GM12872 (cell line): ENCODE results near the gene BECN2.

Experiments used
- TF ChIP-seq, protein P1 (sequence below): IDR thresholded peaks from 3 replicates; pipeline ENCODE4 v1.5.1; 2011; ENCODE audit warnings: low read depth, mild to moderate bottlenecking, low read length, moderate library complexity; ENCODE audit not compliant: insufficient read depth

The BECN2 gene, protein sequence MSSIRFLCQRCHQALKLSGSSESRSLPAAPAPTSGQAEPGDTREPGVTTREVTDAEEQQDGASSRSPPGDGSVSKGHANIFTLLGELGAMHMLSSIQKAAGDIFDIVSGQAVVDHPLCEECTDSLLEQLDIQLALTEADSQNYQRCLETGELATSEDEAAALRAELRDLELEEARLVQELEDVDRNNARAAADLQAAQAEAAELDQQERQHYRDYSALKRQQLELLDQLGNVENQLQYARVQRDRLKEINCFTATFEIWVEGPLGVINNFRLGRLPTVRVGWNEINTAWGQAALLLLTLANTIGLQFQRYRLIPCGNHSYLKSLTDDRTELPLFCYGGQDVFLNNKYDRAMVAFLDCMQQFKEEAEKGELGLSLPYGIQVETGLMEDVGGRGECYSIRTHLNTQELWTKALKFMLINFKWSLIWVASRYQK

DNA sequence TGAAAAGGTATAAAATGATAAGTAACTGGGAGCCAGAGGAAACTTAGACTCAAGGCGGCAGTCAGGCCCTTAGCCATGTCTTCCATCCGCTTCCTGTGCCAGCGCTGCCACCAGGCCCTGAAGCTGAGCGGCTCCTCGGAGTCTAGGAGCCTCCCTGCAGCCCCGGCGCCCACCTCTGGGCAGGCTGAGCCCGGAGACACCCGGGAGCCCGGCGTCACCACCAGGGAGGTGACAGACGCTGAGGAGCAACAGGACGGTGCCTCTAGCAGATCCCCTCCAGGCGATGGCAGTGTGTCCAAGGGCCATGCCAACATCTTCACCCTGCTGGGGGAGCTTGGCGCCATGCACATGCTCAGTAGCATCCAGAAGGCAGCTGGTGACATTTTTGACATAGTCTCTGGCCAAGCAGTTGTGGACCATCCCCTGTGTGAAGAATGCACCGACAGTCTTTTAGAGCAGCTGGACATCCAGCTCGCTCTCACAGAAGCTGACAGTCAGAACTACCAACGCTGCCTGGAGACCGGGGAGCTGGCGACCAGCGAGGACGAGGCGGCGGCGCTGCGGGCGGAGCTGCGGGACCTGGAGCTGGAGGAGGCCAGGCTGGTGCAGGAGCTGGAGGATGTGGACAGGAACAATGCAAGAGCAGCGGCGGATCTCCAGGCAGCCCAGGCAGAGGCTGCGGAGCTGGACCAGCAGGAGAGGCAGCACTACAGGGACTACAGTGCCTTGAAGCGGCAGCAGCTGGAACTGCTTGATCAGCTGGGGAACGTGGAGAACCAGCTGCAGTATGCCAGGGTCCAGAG lies at the start of gene BECN2:
Gene BECN2, plus strand, starts transcription at position 76 of the 803 bp plus-strand sequence. Its CDS starts 0 bp downstream, at position 76.
- TF ChIP-seq, protein P1, sequence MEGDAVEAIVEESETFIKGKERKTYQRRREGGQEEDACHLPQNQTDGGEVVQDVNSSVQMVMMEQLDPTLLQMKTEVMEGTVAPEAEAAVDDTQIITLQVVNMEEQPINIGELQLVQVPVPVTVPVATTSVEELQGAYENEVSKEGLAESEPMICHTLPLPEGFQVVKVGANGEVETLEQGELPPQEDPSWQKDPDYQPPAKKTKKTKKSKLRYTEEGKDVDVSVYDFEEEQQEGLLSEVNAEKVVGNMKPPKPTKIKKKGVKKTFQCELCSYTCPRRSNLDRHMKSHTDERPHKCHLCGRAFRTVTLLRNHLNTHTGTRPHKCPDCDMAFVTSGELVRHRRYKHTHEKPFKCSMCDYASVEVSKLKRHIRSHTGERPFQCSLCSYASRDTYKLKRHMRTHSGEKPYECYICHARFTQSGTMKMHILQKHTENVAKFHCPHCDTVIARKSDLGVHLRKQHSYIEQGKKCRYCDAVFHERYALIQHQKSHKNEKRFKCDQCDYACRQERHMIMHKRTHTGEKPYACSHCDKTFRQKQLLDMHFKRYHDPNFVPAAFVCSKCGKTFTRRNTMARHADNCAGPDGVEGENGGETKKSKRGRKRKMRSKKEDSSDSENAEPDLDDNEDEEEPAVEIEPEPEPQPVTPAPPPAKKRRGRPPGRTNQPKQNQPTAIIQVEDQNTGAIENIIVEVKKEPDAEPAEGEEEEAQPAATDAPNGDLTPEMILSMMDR, result no peak

DNA sequence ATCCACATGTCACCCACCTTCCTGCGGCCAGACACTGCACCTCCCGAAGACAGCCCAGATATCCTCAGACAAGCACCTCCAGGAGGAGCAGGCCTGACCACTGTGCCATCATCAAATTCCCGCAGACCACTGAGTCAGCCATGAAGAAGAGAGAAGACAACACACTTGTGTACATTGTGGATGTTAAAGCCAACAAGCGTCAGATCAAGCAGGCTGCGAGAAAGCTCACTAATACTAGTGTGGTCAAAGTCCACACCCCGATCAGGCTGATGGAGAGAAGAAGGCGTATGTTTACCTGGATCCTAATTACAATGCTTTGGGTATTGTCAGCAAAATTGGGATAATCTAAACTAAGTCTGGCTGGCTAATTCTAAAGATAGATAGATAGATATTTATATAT lies 41.4 kb upstream of the BECN2 start:
- TF ChIP-seq, protein P1, result no peak

DNA sequence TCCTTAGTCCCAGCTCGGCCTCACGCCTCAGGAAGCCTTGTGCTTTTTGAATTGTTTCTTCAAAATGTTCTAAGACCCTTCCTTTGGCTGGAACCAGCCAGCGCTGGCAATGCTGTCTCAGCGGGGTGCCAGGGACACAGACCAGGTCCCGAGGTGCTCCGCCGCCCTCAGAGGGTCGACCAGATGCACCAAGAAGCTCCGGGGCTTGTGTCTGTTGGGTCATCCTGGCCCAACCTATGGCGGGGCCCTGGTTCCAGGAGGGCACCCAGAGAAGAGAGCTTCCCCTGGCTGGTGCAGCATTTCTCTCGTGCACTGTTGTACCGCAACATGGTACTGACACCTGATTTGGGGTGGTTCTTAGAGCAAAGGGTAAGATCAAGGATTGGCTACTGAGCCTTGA lies 40.1 kb upstream of the BECN2 start:
- TF ChIP-seq, protein P1, result no peak

DNA sequence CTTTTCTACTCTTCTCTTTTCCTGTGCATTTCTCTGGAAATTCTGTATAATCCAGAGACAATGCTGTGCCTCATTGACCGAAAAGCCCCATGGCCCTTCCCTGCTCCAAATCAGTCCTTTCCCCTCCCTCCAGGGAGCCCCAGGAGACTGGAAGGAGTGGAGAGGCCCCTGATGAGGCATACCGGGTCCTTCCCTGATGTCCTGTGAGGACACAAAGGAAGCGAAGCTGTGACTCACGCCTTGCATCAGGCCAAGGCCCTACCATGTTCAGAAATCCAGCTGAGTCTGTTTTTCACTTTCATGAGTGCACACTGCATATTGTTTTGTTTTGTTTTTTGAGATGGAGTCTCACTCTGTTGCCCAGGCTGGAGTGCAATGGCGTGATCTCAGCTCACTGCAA lies 38.7 kb upstream of the BECN2 start:
- TF ChIP-seq, protein P1, result no peak

DNA sequence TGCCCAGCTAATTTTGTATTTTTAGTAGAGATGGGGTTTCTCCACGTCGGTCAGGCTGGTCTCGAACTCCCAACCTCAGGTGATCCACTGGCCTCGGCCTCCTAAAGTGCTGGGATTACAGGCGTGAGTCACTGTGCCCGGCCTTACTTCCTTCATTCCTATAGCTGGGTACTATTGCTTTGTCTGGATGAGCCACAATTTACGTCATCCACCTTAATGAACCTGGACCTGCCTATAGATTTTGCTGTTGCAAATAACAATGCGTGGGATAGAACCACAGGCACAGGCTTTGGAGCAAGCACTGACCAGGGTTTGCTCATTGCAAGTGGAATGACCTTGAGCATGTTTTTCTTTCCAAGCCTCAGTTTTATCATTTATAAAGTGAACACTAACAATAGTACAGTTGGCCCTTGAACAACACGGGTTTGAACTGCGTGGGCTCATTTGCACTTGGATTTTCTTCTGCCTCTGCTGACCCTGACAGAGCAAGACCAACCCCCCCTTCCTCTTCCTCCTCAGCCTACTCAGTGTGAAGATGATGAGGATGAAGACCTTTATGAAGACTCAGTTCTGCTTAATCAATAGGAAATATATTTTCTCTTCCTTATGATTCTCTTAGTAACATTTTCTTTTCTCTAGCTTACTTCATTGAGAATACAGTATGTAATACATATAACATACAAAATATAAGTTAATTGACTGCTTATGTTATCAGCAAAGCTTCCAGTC lies 33.3 kb upstream of the BECN2 start:
- TF ChIP-seq, protein P1, result no peak

DNA sequence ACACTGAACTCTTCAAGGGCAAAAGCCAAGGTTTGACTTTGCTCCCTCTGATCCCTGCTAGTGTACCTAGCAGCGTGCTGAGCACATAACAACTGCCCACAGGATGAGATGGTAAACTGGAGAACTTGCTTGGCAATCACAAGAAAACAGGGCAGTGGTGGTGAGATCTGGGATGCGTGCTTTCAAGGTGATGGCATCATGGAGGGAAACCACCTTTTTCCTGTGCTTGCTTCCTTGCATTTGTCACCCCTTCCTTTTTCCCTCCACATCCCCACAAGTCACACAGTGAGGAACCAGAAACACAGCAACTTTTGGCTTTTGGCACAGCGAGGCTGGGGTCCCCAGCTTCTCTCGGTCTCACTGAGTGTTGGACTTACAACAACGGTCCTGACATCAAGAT lies 31.4 kb upstream of the BECN2 start:
- TF ChIP-seq, protein P1, result no peak

DNA sequence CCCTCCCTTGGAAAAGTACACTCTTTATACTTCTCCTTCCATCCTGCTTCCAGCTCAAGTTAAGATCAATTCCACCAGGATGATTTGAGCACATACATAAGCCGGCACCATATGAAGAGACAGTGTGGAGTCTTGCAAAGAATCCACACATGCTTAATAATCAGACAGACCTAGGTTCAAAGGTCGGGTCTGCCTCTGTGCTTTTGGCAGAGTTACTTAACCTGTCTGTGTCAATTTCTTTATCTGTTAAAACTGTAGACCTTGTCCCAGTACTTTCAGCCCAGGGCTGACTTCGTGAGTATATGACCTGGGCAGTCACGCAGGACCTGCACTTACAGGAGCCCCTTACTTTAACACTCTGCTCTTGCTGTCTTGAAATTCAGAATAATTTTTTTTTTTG lies 30.2 kb upstream of the BECN2 start:
- TF ChIP-seq, protein P1, result no peak
